Loucy (cell line): ENCODE results near the gene MBTPS2.

Experiments used
- CTCF ChIP-seq: fragments of 200-600 bp; sonication (generic); conservative IDR thresholded peaks from 2 replicates; pipeline ENCODE4 v1.5.1; 2014; ENCODE audit warnings: mild to moderate bottlenecking, antibody characterized with exemption, low read length
- EZH2phosphoT487 ChIP-seq: fragments of 200-600 bp; IDR thresholded peaks from 2 replicates; pipeline ENCODE4 v1.6.1; 2018; ENCODE audit warnings: antibody characterized with exemption, mild to moderate bottlenecking, moderate library complexity, borderline replicate concordance

- TF ChIP-seq CTCF (no peak), EZH2phosphoT487 (no peak)
These were observed 752 bp downstream of the MBTPS2 start for GRCh38 chrX:21840193-21840545.
